Muscle layer of duodenum (tissue), 2 donors: ENCODE data around the gene ESPNL.
A peak's percentile ranks its signal among the peaks of the same experiment; 100 is the strongest.
"Not testable (repeated sequence)": the region's sequence is repeated elsewhere in the genome, so short reads cannot be mapped to it uniquely, and the experiment has no call there.

Source experiments
- H3K27ac ChIP-seq: one replicate; pipeline ENCODE4 v1.7.0; 2013; ENCODE audit warnings: mild to moderate bottlenecking, low read length
- H3K27me3 ChIP-seq: one replicate; pipeline ENCODE4 v1.7.0; 2013; ENCODE audit warnings: low read depth, mild to moderate bottlenecking, control low read depth, low read length
- H3K36me3 ChIP-seq, 2 donors: one replicate each; pipeline ENCODE4 v1.7.0; 2013; ENCODE audit warnings: low read length in 2 of 2, control low read depth in 1 of 2, mild to moderate bottlenecking in 1 of 2; ENCODE audit not compliant: insufficient read depth in 2 of 2, control insufficient read depth in 1 of 2
- H3K4me1 ChIP-seq, 2 donors: one replicate each; pipeline ENCODE4 v1.7.0; 2013; ENCODE audit warnings: low read length in 2 of 2, mild to moderate bottlenecking in 2 of 2, control low read depth in 1 of 2, moderate library complexity in 1 of 2; ENCODE audit not compliant: insufficient read depth in 2 of 2, control insufficient read depth in 1 of 2
- H3K4me3 ChIP-seq, 2 donors: one replicate each; pipeline ENCODE4 v1.7.0; 2013; ENCODE audit warnings: low read length in 2 of 2, low read depth in 1 of 2, mild to moderate bottlenecking in 1 of 2
- H3K9me3 ChIP-seq, 2 donors: one replicate each; pipeline ENCODE4 v1.7.0; 2013; ENCODE audit warnings: low read length in 2 of 2, control low read depth in 1 of 2, mild to moderate bottlenecking in 1 of 2; ENCODE audit not compliant: control insufficient read depth in 1 of 2
- donor health status: healthy.

Gene ESPNL

DNA sequence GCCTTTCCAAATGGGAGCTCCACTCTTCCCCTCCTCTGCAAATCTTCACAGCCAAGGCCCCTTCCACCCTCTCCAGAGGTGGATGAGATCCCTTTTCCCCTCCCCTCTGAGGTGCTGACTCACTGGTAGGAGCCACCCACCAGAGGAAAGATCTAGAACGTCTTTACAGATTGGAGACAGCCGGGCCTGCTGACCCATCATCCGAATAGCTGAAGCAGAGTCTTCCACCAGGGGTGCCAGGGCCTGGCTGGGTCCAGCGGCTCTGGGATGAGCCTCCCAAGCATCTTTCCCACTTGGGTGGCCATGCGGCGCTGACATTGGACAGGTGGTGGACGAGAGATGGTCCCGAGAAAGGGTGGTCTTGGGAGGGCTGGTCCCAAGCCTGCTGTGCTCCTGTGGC, 67.6 kb downstream of the ESPNL start:
- no peak overlapping the region for H3K4me3 ChIP-seq
- peaks cover 7% of the 10 kb centered on the region for H3K27me3 ChIP-seq
- no peaks in the 10 kb centered on the region for H3K9me3 ChIP-seq
- H3K27ac ChIP-seq, result no peak overlapping the region
- peaks cover 24 to 41% of the 10 kb centered on the region in 2 donors for H3K36me3 ChIP-seq
- H3K4me1 ChIP-seq, result peaks cover 4 to 29% of the 10 kb centered on the region in 2 donors

DNA sequence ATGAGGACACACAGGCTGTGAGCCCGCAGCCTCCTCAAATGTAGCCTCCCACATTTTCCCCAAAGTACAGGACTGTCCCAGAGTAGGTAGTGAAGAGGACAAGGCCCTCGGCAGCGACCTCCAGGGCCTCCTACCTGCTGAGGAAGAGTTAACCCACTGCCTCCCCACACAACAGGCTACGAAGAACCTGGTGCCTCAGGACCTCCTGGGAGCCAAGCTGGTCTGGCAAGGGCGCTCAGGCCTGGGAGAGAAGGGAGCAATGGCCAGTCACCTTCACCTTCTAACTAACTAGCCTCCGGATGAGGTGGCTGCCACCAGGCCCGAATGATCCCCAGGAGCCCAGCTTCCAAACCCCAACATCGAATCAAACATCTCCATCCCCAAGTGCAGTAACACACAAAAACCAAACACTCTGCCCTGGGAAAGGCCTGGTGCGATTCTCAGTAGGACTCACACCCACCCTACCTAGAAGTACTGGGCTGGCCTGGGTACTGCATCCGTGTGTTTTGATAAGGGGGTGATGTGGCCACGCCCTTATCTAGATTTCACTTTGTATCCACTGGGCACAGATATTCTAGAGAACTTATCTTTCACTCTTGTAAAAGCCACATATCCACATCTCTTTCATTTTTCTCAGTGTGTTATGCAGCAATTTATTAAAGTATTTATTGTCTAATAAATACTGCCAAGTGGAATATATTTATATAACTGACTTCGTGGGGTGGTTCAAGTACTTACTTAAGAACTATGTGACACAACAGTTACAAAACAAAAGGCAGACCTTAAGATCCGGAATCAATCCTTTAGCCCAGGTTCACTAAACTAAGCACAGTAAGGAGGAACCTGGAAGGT, 68.3 kb downstream of the ESPNL start:
- Histone ChIP-seq H3K4me1 (peaks cover 4 to 24% of the 10 kb centered on the region in 2 donors), H3K9me3 (no peaks in the 10 kb centered on the region), H3K27me3 (peaks cover 2% of the 10 kb centered on the region), H3K36me3 (peaks cover 30 to 48% of the 10 kb centered on the region in 2 donors), H3K4me3 (no peak overlapping the region), H3K27ac (no peak overlapping the region)

DNA sequence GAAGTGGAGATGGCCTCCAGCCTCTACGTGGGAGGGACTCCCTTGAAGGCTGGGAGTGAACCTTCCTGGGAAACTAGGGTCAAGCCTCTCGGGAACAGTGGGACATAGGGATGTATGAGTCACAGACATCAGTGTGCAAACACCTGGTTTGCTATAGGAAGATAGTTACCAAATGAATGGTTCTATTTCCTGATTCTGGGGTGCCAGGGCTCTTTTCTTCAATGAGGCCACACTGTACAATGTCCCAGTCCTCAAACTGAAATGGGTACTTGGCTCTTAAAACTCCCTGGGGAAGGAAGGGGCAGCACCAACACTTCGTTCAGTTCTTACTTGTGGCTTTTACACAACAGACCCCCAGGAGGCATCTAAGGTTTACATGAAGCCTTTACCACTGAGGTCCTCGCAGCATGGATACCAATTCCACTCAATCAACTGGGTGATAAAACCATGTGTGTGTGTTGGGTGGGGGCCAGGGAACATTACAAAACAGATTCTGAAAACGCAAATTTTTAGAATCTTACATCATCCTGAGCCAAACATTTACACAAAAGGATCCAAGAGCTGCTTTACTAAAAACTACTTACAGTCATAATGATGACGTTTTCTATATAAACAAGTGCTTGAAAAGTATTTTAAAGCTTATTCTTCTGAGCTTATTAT, 69.0 kb downstream of the ESPNL start:
- H3K9me3 ChIP-seq, result no peaks in the 10 kb centered on the region
- peak overlapping the region; percentile 18 for H3K27ac ChIP-seq
- peaks cover 37 to 55% of the 10 kb centered on the region in 2 donors for H3K36me3 ChIP-seq
- H3K4me1 ChIP-seq, result peaks cover 4 to 18% of the 10 kb centered on the region in 2 donors
- no peaks in the 10 kb centered on the region for H3K27me3 ChIP-seq
- no peak overlapping the region for H3K4me3 ChIP-seq

DNA sequence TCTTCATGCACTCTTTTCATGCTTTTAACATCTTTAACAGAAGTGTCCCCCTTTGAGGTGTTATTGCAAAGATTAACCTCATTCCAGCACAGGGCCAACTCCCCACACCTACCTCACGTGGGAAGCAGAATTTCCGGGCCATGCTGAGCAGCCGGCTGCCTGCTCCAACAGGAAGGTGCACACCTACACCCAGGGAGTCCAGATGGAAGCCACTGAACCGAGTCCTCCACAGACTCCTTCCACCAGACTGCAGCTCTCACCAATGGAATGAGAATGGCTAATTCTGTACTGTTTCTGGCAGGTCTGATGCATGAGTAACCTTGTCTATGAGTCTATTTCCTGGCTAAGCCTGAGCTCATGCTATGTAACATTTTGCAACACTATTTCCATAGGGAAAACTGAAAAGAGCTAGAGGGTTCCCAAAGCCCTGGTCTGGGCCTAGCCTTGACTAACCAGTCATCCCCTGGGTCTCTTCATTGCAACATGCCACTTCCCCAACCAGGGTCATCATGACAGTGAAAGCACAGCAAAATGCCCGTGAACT, 69.6 kb downstream of the ESPNL start:
- Histone ChIP-seq H3K27ac (peak overlapping the region; percentile 18), H3K27me3 (no peaks in the 10 kb centered on the region), H3K4me1 (peaks cover 4 to 17% of the 10 kb centered on the region in 2 donors), H3K36me3 (peaks cover 43 to 61% of the 10 kb centered on the region in 2 donors), H3K9me3 (no peaks in the 10 kb centered on the region), H3K4me3 (no peak overlapping the region)

DNA sequence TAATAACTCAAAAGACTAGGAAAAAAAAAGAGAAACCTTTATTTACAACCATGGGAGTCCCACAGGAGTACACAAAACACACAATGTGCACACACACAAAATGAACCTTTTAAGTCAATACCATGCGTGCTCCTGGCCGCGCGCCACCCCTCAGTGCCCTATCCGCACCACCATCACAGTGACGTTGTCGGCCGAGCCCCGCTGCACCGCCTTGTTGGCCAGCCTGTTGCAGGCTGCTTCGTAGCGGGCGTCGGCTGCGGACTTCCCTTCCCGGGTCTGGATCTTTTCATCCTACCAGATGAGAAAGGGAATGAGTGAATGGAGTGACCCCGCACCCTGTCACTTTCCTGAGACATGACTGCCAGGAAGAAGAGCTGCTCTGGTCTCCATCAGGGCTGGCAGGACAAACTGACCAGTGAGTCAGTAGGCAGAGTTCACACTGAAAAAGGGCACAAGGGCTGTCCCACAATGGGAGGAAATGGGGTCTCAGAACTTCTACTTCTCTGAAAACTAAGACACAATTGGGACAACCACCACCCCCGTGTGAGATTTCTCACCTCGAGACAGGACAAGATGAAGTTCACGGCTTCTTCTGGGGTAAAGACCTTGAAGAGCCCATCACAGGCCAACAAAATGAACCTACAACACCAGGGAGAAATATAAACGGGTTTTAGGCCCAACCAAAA, 70.4 kb downstream of the ESPNL start:
- Histone ChIP-seq H3K4me1 (peaks cover 4 to 17% of the 10 kb centered on the region in 2 donors), H3K4me3 (no peak overlapping the region), H3K36me3 (peaks cover 48 to 64% of the 10 kb centered on the region in 2 donors), H3K9me3 (no peaks in the 10 kb centered on the region), H3K27ac (peak overlapping the region; percentile 18), H3K27me3 (no peaks in the 10 kb centered on the region)

DNA sequence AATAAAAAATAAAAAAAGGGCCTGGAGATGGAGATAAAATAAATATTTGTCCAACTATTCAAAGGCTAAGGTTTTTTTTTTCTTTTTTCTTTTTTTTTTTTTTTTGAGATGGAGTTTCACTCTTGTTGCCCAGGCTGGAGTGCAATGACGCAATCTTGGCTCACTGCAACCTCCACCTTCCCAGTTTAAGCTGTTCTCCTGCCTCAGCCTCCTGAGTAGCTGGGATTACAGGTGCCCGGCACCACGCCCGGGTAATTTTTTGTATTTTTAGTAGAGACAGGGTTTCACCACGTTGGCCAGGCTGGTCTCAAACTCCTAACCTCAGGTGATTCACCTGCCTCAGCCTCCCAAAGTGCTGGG, 70.9 kb downstream of the ESPNL start:
- Histone ChIP-seq H3K4me1 (peaks cover 4 to 17% of the 10 kb centered on the region in 2 donors), H3K36me3 (peaks cover 49 to 68% of the 10 kb centered on the region in 2 donors)
- not testable (repeated sequence) for H3K4me3 ChIP-seq, H3K27me3 ChIP-seq, H3K27ac ChIP-seq, H3K9me3 ChIP-seq

DNA sequence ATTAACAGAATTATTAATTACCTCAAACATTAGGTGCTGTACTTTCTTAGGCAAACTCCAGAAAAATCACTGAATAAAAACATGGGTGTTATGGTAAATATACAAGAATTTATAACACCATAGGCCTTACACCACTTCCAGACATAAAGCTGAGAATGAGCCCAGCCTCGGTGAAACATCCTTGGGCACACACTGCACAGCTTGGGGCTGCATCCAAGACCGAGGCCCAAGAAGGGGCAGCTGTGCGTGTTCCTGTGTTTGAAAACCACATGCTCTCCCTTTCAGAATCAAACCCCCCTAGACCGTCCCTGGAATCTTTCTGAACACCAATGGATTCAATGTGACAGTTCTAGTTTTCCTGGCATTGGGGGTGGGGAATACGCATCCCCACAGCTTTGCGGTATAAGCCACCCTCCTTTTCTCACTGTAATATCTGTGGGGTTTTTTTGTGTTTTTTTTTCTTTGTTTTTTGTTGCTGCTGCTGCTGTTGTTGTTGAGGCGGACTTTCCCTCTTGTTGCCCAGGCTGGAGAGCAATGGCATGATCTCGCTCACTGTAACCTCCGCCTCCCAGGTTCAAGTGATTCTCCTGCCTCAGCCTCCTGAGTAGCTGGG, 71.5 kb downstream of the ESPNL start:
- Histone ChIP-seq H3K9me3 (no peaks in the 10 kb centered on the region), H3K36me3 (peaks cover 49 to 68% of the 10 kb centered on the region in 2 donors), H3K4me3 (no peak overlapping the region), H3K27me3 (no peaks in the 10 kb centered on the region), H3K27ac (no peak overlapping the region), H3K4me1 (peaks cover 4 to 17% of the 10 kb centered on the region in 2 donors)

DNA sequence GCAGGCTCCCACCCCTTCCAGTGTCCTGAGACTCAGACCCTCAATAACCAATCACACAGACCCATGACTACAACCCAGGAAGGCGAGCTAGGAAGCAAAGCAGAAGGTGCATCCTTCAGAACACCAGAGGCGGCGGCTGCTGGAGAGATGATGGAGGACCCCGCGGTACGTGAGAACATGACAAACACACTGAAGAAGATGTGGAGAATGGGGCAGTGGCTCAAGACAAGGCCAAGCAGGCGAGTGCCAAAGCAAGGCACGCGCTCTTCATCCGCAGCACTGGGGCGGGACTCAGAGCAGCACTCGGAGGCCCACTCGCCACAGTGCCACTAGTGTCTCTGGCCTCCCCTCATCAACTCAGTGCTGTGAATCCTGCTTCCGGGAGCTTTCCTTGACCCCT, 72.3 kb downstream of the ESPNL start:
- Histone ChIP-seq H3K27me3 (no peaks in the 10 kb centered on the region), H3K4me3 (no peak overlapping the region), H3K36me3 (peaks cover 55 to 67% of the 10 kb centered on the region in 2 donors), H3K4me1 (peaks cover 4 to 17% of the 10 kb centered on the region in 2 donors), H3K9me3 (no peaks in the 10 kb centered on the region), H3K27ac (no peak overlapping the region)

DNA sequence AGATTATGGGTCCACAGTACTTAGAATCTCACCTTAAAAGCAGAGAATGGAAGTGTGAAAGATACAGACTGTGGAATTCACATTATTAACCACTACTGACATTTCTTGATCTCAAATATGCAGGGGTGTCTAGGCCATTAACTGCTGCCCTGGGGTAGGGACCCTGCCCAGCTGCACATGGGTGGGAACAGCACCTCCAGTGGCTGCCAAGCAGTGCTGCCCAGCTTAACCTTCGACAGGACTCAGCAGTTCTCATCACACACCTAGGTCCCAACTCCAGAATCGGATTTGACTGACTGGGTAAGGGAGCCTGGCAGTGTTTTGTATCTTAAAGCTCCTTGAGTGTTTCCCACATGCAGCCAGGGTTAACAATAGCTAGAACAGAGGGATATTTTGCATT, 73.6 kb downstream of the ESPNL start:
- Histone ChIP-seq H3K4me1 (peaks cover 4 to 17% of the 10 kb centered on the region in 2 donors), H3K36me3 (peaks cover 59 to 77% of the 10 kb centered on the region in 2 donors), H3K9me3 (no peaks in the 10 kb centered on the region), H3K27ac (no peak overlapping the region), H3K27me3 (no peaks in the 10 kb centered on the region), H3K4me3 (no peak overlapping the region)

DNA sequence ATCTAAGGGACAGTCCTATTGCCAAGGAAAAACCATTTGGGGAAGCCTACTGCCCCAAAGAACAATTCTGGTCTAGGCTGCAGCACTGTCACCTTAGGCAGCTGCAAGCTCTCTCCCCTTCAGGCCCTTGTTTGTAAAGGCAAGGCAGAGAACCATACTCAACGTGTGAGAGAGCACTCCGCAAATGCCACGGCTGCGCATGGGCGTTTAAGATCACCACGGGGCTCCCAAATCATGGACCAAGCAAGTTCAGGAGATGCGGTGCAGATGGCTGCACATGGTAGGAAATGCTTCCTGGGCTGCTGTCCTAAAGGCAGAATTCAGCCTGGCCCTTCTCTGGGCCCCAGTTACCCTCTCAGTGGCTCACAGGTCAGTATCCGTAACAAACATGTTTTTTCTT, 74.2 kb downstream of the ESPNL start:
- peaks cover 62 to 77% of the 10 kb centered on the region in 2 donors for H3K36me3 ChIP-seq
- no peak overlapping the region for H3K4me3 ChIP-seq
- no peaks in the 10 kb centered on the region for H3K27me3 ChIP-seq
- H3K27ac ChIP-seq, result no peak overlapping the region
- H3K4me1 ChIP-seq, result peaks cover 0 to 13% of the 10 kb centered on the region in 2 donors
- no peaks in the 10 kb centered on the region for H3K9me3 ChIP-seq

DNA sequence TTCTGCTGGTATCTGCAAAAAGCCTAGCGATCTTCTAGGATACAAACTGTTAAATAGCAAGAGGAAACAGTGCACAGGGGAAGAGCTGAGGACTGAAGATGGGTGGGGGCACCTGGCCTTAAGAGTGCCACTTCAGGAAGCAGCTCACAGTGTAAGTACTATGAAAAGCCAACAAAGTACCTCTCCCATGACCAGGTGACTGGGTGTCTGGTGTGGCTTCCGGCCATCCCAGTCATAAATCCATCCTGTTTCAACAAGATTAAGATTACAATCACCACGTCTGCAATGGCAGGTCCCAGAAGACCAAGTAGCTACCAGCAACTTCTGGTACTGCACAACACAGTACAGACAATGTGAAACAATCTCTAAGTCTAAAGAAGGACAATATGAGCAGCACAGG, 74.6 kb downstream of the ESPNL start:
- Histone ChIP-seq H3K4me3 (no peak overlapping the region), H3K36me3 (peaks cover 65 to 77% of the 10 kb centered on the region in 2 donors)

More for the DNA sequence above, 74.6 kb downstream of the ESPNL start:
- no peak overlapping the region for H3K27ac ChIP-seq
- H3K9me3 ChIP-seq, result no peaks in the 10 kb centered on the region
- peaks cover 0 to 9% of the 10 kb centered on the region in 2 donors for H3K4me1 ChIP-seq
- H3K27me3 ChIP-seq, result no peaks in the 10 kb centered on the region
